GM12878 (cell line): ENCODE measurements around the gene RGS16. TPM values are rescaled to one million over a fixed set of nuclear protein-coding genes. Genes with fewer than 3 reads are reported as not detected.

Experiments used
- ATAC-seq: fragments of 200-7000 bp; cut with Tn5 transposase; 3 replicates; pipeline ENCODE4 v1.9.1; 2020; ENCODE audit warnings: mild to moderate bottlenecking, moderate library complexity
- BruUV-seq: library from RNA; stranded (reverse); fragments of 400-500 nt; replicated peaks from 2 replicates; lab custom pipeline; 2021; lab: Mats Ljungman, UMichigan
- CTCF ChIA-PET: fragments of 300-600 bp; sonication (Branson Sonifier 250); formaldehyde crosslinking; extraction: SDS; loops from one replicate; lab custom pipeline; 2021; ENCODE audit warnings: inconsistent platforms; lab: Yijun Ruan, JAX
- POLR2A ChIA-PET: fragments of 350-600 bp; formaldehyde crosslinking; extraction: SDS; loops from one replicate; lab custom pipeline; 2021; ENCODE audit warnings: inconsistent platforms; lab: Charles Lee
- RAD21 ChIA-PET: fragments of 300-600 bp; sonication (Branson Sonifier 250); formaldehyde crosslinking; loops from one replicate; lab custom pipeline; 2023; ENCODE audit warnings: antibody characterized with exemption; ENCODE audit not compliant: unreplicated experiment; lab: Charles Lee
- SMC1A ChIA-PET: fragments of 300-600 bp; sonication (Branson Sonifier 250); formaldehyde crosslinking; loops from one replicate; lab custom pipeline; 2023; ENCODE audit not compliant: unreplicated experiment, uncharacterized antibody; lab: Charles Lee
- DNase-seq: peaks from one replicate; pipeline ENCODE4 v3.0.0-alpha.2; 2011; ENCODE audit warnings: low read depth, low spot score
- FAIRE-seq: peaks from 3 replicates; lab custom pipeline; 2011; peaks lifted over from hg19 to GRCh38; lab: Jason Lieb, UNC
- H2AFZ ChIP-seq: 2 replicates; pipeline ENCODE4 v1.6.0; 2011; ENCODE audit warnings: low read depth, low read length, control low read depth; ENCODE audit not compliant: control insufficient read depth
- H3K27ac ChIP-seq: 2 replicates; pipeline ENCODE4 v1.5.1; 2011; ENCODE audit warnings: control low read depth; ENCODE audit not compliant: control insufficient read depth, insufficient read depth
- H3K27me3 ChIP-seq, 2 experiments: replicated peaks in 1 of 2; 2 replicates each; pipeline versions ENCODE4 v1.6.0 to v1.6.1; 2011; ENCODE audit warnings: low read length in 1 of 2; ENCODE audit not compliant: control insufficient read depth in 2 of 2, insufficient read depth in 2 of 2
- H3K36me3 ChIP-seq, 2 experiments: 2 replicates each; pipeline ENCODE4 v1.5.1; 2011; ENCODE audit warnings: low read length in 1 of 2; ENCODE audit not compliant: control insufficient read depth in 2 of 2, insufficient read depth in 2 of 2
- H3K4me1 ChIP-seq: 2 replicates; pipeline ENCODE4 v1.6.1; 2011; ENCODE audit warnings: mild to moderate bottlenecking, low read length, moderate library complexity, mixed read lengths; ENCODE audit not compliant: control insufficient read depth, insufficient read depth
- H3K4me2 ChIP-seq: 2 replicates; pipeline ENCODE4 v1.6.0; 2011; ENCODE audit warnings: control low read depth; ENCODE audit not compliant: control insufficient read depth, insufficient read depth
- H3K4me3 ChIP-seq: fragments of 200-600 bp; sonication (generic); 2 replicates; pipeline ENCODE4 v1.5.1; 2016
- H3K79me2 ChIP-seq: 2 replicates; pipeline ENCODE4 v1.6.0; 2011; ENCODE audit warnings: low read length; ENCODE audit not compliant: control insufficient read depth, insufficient read depth
- H3K9ac ChIP-seq: 2 replicates; pipeline ENCODE4 v1.8.0; 2011; ENCODE audit warnings: low read length, control low read depth, mixed read lengths; ENCODE audit not compliant: control insufficient read depth, insufficient read depth
- H3K9me3 ChIP-seq: replicated peaks from 3 replicates; pipeline ENCODE4 v1.5.1; 2011; ENCODE audit warnings: mild to moderate bottlenecking, low read length; ENCODE audit not compliant: control insufficient read depth, insufficient read depth
- H4K20me1 ChIP-seq: 2 replicates; pipeline ENCODE4 v1.6.0; 2011; ENCODE audit not compliant: control insufficient read depth, insufficient read depth
- BACH1 ChIP-seq: fragments of 450-650 bp; IDR thresholded peaks from 2 replicates; pipeline ENCODE4 v1.6.1; 2017; ENCODE audit warnings: mild to moderate bottlenecking, borderline replicate concordance
- CEBPB ChIP-seq, 2 experiments: fragments of 150-350 bp in 1 of 2; IDR thresholded peaks; 2 replicates each; pipeline ENCODE4 v1.6.1; 2012 to 2014; ENCODE audit warnings: low read depth in 2 of 2, low read length in 2 of 2, borderline replicate concordance in 1 of 2, inconsistent platforms in 1 of 2
- E2F4 ChIP-seq: IDR thresholded peaks from 2 replicates; pipeline ENCODE4 v1.6.1; 2012; ENCODE audit warnings: low read depth, low read length, improper control_type of control experiment
- FOS ChIP-seq: IDR thresholded peaks from 3 replicates; pipeline ENCODE4 v1.6.1; 2011; ENCODE audit warnings: borderline replicate concordance; ENCODE audit not compliant: insufficient read length; ENCODE audit errors: extremely low read depth
- HSF1 ChIP-seq: fragments of 150-350 bp; IDR thresholded peaks from 2 replicates; pipeline ENCODE4 v1.6.1; 2014; ENCODE audit warnings: mild to moderate bottlenecking, low read depth, low read length
- NFYA ChIP-seq: IDR thresholded peaks from 2 replicates; pipeline ENCODE4 v1.6.1; 2011; ENCODE audit warnings: low read depth, mild to moderate bottlenecking, low read length, improper control_type of control experiment, borderline replicate concordance
- PAX8 ChIP-seq: fragments of 450-650 bp; IDR thresholded peaks from 2 replicates; pipeline ENCODE4 v1.6.1; 2017; ENCODE audit warnings: mild to moderate bottlenecking, moderate library complexity
- RAD21 ChIP-seq: IDR thresholded peaks from 2 replicates; pipeline ENCODE4 v1.6.1; 2011; ENCODE audit warnings: mild to moderate bottlenecking, low read depth, low read length, moderate library complexity; ENCODE audit not compliant: insufficient read depth
- SMAD1 ChIP-seq: fragments of 450-650 bp; IDR thresholded peaks from 2 replicates; pipeline ENCODE4 v1.6.1; 2018; ENCODE audit warnings: mild to moderate bottlenecking, low read depth; ENCODE audit not compliant: partially characterized antibody
- SMARCA5 ChIP-seq: fragments of 450-650 bp; IDR thresholded peaks from 2 replicates; pipeline ENCODE4 v1.6.1; 2017; ENCODE audit warnings: mild to moderate bottlenecking
- SMC3 ChIP-seq: IDR thresholded peaks from 2 replicates; pipeline ENCODE4 v1.6.1; 2011; ENCODE audit warnings: low read length, improper control_type of control experiment, borderline replicate concordance
- STAT1 ChIP-seq: fragments of 450-650 bp; conservative IDR thresholded peaks from 2 replicates; pipeline ENCODE4 v1.6.1; 2014; ENCODE audit warnings: antibody characterized with exemption, mild to moderate bottlenecking
- TCF3 ChIP-seq: IDR thresholded peaks from 2 replicates; pipeline ENCODE4 v1.6.1; 2012; ENCODE audit warnings: low read depth, mild to moderate bottlenecking, low read length, borderline replicate concordance; ENCODE audit not compliant: insufficient read depth
- TCF7 ChIP-seq: IDR thresholded peaks from 2 replicates; pipeline ENCODE4 v1.6.1; 2014; ENCODE audit warnings: antibody characterized with exemption, borderline replicate concordance
- WRNIP1 ChIP-seq: IDR thresholded peaks from 2 replicates; pipeline ENCODE4 v1.6.1; 2011; ENCODE audit warnings: low read depth, low read length, improper control_type of control experiment, borderline replicate concordance
- YY1 ChIP-seq: IDR thresholded peaks from 2 replicates; pipeline ENCODE4 v1.6.1; 2011; ENCODE audit warnings: low read depth, mild to moderate bottlenecking, low read length
- ZNF384 ChIP-seq: IDR thresholded peaks from 2 replicates; pipeline ENCODE4 v1.6.1; 2012; ENCODE audit warnings: low read depth, mild to moderate bottlenecking, low read length, improper control_type of control experiment, borderline replicate concordance
- WGBS: methylation state at CpG from one replicate; pipeline ENCODE4 v1.1.6; 2016; ENCODE audit warnings: low lambda C conversion rate; ENCODE audit not compliant: insufficient replicate concordance, insufficient coverage; ENCODE audit errors: missing lambda C conversion rate; 5-methylcytosine and 5-hydroxymethylcytosine counted together
- in situ Hi-C: fragments of 300-500 bp; cut with MboI; formaldehyde crosslinking; loops from 9 replicates; pipeline ENCODE4 v1.14.3; 2018; ENCODE audit warnings: mixed read lengths
- intact Hi-C: fragments of 100-400 bp; cut with micrococcal nuclease; formaldehyde crosslinking; loops from one replicate; pipeline ENCODE4 v1.14.2; 2022; ENCODE audit not compliant: unreplicated experiment
- polyA plus RNA-seq, 11 experiments: library from polyadenylated mRNA; depleted of rRNA in 4 of 11; unstranded in 6 of 11; stranded (reverse) in 5 of 11; fragments of >200 nt; fragmentation: Nextera tagmentation in 4 of 11; fragmentation: Illumina TruSeq in 1 of 11; extraction: Ambion mirVana in 4 of 11; extraction: Trizol in 1 of 11; gene quantifications; 1 replicate in 1 of 11; 2 replicates in 10 of 11; pipeline versions ENCODE4 v1.2.1 to v1.2.3, GENCODE V29; 2011 to 2016; ENCODE audit warnings: inconsistent platforms in 2 of 11, missing spikeins in 2 of 11, low read depth in 1 of 11
- total RNA-seq, 4 experiments: library from RNA; depleted of rRNA in 3 of 4; stranded (reverse); fragments of >200 nt in 3 of 4; fragmentation: Illumina TruSeq in 1 of 4; extraction: Trizol in 1 of 4; gene quantifications; 2 replicates each; pipeline versions ENCODE4 v1.2.1 to v1.2.3, GENCODE V29; 2013 to 2021
- TF ChIP-seq, protein P1 (sequence below): fragments of 450-650 bp; IDR thresholded peaks from 2 replicates; pipeline ENCODE4 v1.6.1; 2017; ENCODE audit warnings: mild to moderate bottlenecking, moderate library complexity

Gene RGS16
- total and polyA plus RNA-seq, 10 of the 15 experiments (the other 5 are each of a cell fraction or from before 2014, with no cell fraction given), result 16.4 to 58.2 (median 44.6) TPM

GRCh38 chr1:182567629-182568028, 36.6 kb downstream of the RGS16 start:
- BruUV-seq, result no TSS peak
- ATAC-seq (no peak), FAIRE-seq (no peak), DNase-seq (no peak)
- Histone ChIP-seq H2AFZ (no peak overlapping the region), H4K20me1 (no peaks in the 10 kb centered on the region), H3K27me3 (peaks cover 0 to under 1% of the 10 kb centered on the region in 2 experiments; a peak in 2 of 4 replicates), H3K4me1 (peaks cover 14% of the 10 kb centered on the region), H3K4me2 (no peak overlapping the region), H3K9ac (no peak overlapping the region), H3K79me2 (no peaks in the 10 kb centered on the region), H3K36me3 (no peaks in the 10 kb centered on the region), H3K9me3 (no peaks in the 10 kb centered on the region; the same call in 2 of the 3 replicates), H3K27ac (no peak overlapping the region), H3K4me3 (no peak overlapping the region)
- WGBS, result 92% methylated on average over 5 of the region's 5 CpGs
- ChIA-PET CTCF (interaction anchor here (1.2 to 1.8 kb wide), 3 partner anchors 36 to 217 kb away, joined by 3 to 5 read pairs (median 5); no protein-coding TSS in a partner anchor), POLR2A (no interaction called here), SMC1A (interaction anchor here (1.3 to 1.8 kb wide), 2 partner anchors 30 to 217 kb away, joined by 4 to 7 read pairs; no protein-coding TSS in a partner anchor), RAD21 (no interaction called here)
- TF ChIP-seq BACH1 (no peak), RAD21 (no peak), SMAD1 (no peak), ZNF384 (no peak), NFYA (no peak), PAX8 (no peak), SMC3 (no peak), WRNIP1 (no peak), STAT1 (no peak), CEBPB (IDR thresholded peaks at IDR 0.05; ENCODE audit: borderline replicate concordance in 1 of 2, low read depth in 2 of 2, low read length in 2 of 2) (no peak), HSF1 (no peak), TCF3 (no peak), TCF7 (no peak), SMARCA5 (no peak), YY1 (no peak), FOS (no peak), E2F4 (no peak)
- TF ChIP-seq, protein P1, sequence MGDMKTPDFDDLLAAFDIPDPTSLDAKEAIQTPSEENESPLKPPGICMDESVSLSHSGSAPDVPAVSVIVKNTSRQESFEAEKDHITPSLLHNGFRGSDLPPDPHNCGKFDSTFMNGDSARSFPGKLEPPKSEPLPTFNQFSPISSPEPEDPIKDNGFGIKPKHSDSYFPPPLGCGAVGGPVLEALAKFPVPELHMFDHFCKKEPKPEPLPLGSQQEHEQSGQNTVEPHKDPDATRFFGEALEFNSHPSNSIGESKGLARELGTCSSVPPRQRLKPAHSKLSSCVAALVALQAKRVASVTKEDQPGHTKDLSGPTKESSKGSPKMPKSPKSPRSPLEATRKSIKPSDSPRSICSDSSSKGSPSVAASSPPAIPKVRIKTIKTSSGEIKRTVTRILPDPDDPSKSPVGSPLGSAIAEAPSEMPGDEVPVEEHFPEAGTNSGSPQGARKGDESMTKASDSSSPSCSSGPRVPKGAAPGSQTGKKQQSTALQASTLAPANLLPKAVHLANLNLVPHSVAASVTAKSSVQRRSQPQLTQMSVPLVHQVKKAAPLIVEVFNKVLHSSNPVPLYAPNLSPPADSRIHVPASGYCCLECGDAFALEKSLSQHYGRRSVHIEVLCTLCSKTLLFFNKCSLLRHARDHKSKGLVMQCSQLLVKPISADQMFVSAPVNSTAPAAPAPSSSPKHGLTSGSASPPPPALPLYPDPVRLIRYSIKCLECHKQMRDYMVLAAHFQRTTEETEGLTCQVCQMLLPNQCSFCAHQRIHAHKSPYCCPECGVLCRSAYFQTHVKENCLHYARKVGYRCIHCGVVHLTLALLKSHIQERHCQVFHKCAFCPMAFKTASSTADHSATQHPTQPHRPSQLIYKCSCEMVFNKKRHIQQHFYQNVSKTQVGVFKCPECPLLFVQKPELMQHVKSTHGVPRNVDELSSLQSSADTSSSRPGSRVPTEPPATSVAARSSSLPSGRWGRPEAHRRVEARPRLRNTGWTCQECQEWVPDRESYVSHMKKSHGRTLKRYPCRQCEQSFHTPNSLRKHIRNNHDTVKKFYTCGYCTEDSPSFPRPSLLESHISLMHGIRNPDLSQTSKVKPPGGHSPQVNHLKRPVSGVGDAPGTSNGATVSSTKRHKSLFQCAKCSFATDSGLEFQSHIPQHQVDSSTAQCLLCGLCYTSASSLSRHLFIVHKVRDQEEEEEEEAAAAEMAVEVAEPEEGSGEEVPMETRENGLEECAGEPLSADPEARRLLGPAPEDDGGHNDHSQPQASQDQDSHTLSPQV, result no peak
- intact Hi-C loops, result no loop called here
- in situ Hi-C loops, result no loop called here
